ENCODE data around the gene GIPC1. TPM values are rescaled to one million over a fixed set of nuclear protein-coding genes. Genes with fewer than 3 reads are reported as not detected.

Gene GIPC1
- total and polyA plus RNA-seq, 9 donors, result 14.7 to 64.5 (median 40.9) TPM

DNA sequence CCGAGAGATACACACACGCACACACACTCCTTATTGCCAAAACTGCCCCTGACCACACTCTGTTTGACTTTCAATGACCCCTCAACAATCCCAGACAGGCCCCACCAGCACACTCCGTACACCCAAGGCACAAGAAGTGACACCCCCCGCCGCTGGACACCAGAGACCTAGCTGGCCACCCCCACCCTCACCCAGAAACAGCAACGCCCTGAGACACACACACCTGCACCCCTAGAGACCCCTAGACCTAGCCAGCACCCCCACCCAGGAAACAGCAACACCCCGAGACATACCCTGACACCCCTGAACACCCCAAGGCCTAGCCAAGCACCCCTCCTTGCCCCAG, 19.6 kb downstream of the GIPC1 start:
- WGBS, 3 donors, result 74 to 86% (median 85%) methylated on average over 7 of the region's 7 CpGs
- Histone ChIP-seq H3K4me1 (ENCODE audit: insufficient read depth) (peaks cover 4% of the 10 kb centered on the region), H3K4me3 (no peak overlapping the region), H3K27me3 (no peaks in the 10 kb centered on the region), H3K36me3 (no peaks in the 10 kb centered on the region), H3K9me3 (no peaks in the 10 kb centered on the region), H3K27ac (no peak overlapping the region)
- TF ChIP-seq POLR2A (IDR thresholded peaks at IDR 0.05) (no peak), EP300 (IDR thresholded peaks at IDR 0.05) (no peak)
- TF ChIP-seq, protein P1, sequence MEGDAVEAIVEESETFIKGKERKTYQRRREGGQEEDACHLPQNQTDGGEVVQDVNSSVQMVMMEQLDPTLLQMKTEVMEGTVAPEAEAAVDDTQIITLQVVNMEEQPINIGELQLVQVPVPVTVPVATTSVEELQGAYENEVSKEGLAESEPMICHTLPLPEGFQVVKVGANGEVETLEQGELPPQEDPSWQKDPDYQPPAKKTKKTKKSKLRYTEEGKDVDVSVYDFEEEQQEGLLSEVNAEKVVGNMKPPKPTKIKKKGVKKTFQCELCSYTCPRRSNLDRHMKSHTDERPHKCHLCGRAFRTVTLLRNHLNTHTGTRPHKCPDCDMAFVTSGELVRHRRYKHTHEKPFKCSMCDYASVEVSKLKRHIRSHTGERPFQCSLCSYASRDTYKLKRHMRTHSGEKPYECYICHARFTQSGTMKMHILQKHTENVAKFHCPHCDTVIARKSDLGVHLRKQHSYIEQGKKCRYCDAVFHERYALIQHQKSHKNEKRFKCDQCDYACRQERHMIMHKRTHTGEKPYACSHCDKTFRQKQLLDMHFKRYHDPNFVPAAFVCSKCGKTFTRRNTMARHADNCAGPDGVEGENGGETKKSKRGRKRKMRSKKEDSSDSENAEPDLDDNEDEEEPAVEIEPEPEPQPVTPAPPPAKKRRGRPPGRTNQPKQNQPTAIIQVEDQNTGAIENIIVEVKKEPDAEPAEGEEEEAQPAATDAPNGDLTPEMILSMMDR (IDR thresholded peaks at IDR 0.05), result no peak
- DNase-seq, result no peak
- intact Hi-C loops (cut with DNase I), result loop anchor here in 1 of 4 donors (10.0 kb wide), 1 partner anchor 331 kb away; no protein-coding TSS in a partner anchor

DNA sequence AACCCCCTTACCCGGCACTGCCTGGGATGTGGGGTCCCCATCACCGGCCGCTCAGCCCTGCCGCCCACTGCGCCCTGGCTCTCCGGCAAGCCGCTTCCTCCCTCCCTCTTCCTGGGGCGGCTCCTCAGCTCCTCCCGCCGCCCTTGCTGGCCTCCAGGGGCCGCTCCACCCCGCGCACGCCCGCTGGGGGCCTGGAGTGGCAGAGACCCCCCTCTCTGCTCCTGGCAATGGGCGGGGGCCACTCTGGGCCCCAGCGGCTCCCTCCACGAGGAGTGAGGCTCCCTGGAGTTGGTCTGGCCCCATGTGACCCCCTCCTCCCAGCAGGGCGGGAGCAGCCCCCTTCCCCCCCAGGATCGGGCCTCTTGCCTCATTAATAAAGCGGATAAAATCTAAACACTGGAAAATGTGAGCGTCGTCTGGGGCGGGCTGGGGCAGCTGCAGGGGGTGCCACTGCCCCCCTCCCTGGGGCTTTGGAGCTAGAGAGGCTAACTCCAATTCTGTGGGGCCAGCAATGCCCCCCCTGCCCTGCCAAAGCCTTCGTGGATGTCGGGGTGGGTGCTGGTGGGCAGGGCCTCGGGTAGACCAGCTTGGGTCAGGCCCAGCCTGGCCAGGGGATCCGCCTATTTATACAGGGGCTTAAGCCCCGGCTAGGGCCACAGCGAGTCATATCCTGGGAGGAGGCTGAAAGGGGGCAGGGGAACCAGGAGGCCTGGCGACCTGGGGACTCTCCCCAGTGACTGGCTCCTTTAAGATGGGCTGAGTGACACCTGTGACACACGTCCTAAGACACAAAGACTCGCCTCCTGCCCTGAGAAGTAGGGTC, 20.5 kb downstream of the GIPC1 start, which contains the start of gene PTGER1:
Gene PTGER1, minus strand, starts transcription at position 104 of the 823 bp plus-strand sequence. CDS start 1,034 bp downstream, outside the sequence.
- Histone ChIP-seq H3K27ac (no peak within 1 kb of the TSS), H3K9me3 (no peaks in the 10 kb centered on the region), H3K36me3 (no peaks in the 10 kb centered on the region), H3K27me3 (no peaks in the 10 kb centered on the region), H3K4me3 (no peak within 1 kb of the TSS), H3K4me1 (ENCODE audit: insufficient read depth) (peaks cover 4% of the 10 kb centered on the region)
- WGBS, 3 donors, result 7 to 12% (median 12%) methylated on average over 32 to 33 of the region's 33 CpGs
- TF ChIP-seq EP300 (IDR thresholded peaks at IDR 0.05), result no peak
- no peak for TF ChIP-seq POLR2A (IDR thresholded peaks at IDR 0.05)
- TF ChIP-seq, protein P1 (IDR thresholded peaks at IDR 0.05), result no peak
- intact Hi-C loops (cut with DNase I), result loop anchor here in 1 of 4 donors (10.0 kb wide), 1 partner anchor 331 kb away; no protein-coding TSS in a partner anchor
- no peak for DNase-seq

DNA sequence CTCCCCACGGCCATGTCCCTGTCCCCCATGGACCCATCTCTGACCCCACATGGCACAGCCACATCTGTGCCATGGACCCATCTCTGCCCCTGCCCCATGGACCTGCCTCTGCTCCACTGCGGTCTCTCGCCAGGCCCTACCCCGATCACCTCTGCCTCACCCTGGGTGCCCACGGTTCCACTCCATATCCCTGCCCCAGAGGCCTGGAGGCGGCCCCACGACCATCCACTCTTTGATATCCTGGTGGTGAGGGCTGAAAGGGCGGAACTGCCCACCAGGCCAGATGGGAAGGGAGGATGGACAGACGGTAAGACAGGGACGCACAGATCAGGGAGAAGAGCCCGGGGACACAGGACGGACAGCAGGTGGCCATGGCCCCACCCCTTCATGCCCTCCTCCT, 21.1 kb downstream of the GIPC1 start:
- no peaks in the 10 kb centered on the region for H3K36me3 ChIP-seq
- H3K27ac ChIP-seq, result no peak overlapping the region
- peaks cover 4% of the 10 kb centered on the region for H3K4me1 ChIP-seq (ENCODE audit: insufficient read depth)
- H3K4me3 ChIP-seq, result no peak overlapping the region
- no peaks in the 10 kb centered on the region for H3K9me3 ChIP-seq
- intact Hi-C loops (cut with DNase I), result loop anchor here in 1 of 4 donors (10.0 kb wide), 1 partner anchor 330 kb away; no protein-coding TSS in a partner anchor
- 25 to 36% (median 33%) methylated on average over 12 of the region's 12 CpGs for WGBS, 3 donors
- TF ChIP-seq POLR2A (IDR thresholded peaks at IDR 0.05) (no peak), EP300 (IDR thresholded peaks at IDR 0.05) (no peak)
- TF ChIP-seq, protein P1 (IDR thresholded peaks at IDR 0.05), result no peak
- DNase-seq, result no peak
- H3K27me3 ChIP-seq, result no peaks in the 10 kb centered on the region

DNA sequence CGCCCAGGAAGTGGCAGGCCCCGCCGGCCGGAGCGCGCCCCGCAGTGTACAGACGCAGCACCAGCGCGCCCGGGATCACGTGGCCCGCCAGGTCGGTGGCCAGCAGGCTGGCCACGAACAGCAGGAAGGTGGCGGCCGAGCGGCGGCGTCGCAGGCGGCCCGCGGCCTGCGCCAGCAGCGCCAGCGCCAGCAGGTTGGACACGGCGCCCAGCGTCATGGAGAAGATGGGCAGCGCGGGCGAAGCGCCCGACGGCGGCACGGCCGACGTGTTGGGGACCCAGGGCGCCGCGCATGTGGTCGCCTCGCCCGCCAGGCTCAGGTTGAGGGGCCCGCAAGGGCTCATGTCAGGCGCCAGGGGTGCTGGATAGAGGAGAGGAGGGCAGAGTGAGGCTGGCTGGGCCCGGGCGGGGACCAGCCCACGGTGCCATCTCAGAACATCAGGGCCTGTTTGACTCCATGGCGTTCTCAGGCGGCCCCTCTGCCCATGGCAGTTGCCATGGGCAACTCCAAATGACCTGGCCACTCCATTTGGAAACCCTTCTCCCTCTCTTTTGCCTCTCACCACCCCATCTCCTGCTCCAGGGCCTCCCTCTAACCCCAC, 21.8 kb downstream of the GIPC1 start:
- Histone ChIP-seq H3K9me3 (no peaks in the 10 kb centered on the region), H3K27me3 (no peaks in the 10 kb centered on the region), H3K27ac (no peak overlapping the region), H3K36me3 (no peaks in the 10 kb centered on the region), H3K4me1 (ENCODE audit: insufficient read depth) (peaks cover 4% of the 10 kb centered on the region), H3K4me3 (no peak overlapping the region)
- WGBS, 3 donors, result 12 to 40% (median 20%) methylated on average over 33 to 53 of the region's 53 CpGs
- TF ChIP-seq, protein P1 (IDR thresholded peaks at IDR 0.05), result no peak
- TF ChIP-seq POLR2A (IDR thresholded peaks at IDR 0.05) (no peak), EP300 (IDR thresholded peaks at IDR 0.05) (no peak)
- no peak for DNase-seq
- intact Hi-C loops (cut with DNase I), result loop anchor here in 1 of 4 donors (10.0 kb wide), 1 partner anchor 329 kb away; no protein-coding TSS in a partner anchor

Data from ovary (tissue), 9 donors.